Prostate gland (tissue), 2 donors: ENCODE data around the gene ARMH1.
"Not testable (repeated sequence)": the region's sequence is repeated elsewhere in the genome, so short reads cannot be mapped to it uniquely, and the experiment has no call there.

ENCODE experiments used
- POLR2A ChIP-seq: fragments of 450-650 bp; IDR thresholded peaks from one replicate; pipeline ENCODE4 v1.6.1; 2016; ENCODE audit warnings: antibody characterized with exemption, mild to moderate bottlenecking
- POLR2AphosphoS5 ChIP-seq: sonication (generic); formaldehyde crosslinking; IDR thresholded peaks from one replicate; pipeline ENCODE4 v1.6.1; 2017; ENCODE audit warnings: antibody characterized with exemption
- TF ChIP-seq, protein P1 (sequence below), 4 experiments: fragments of 200-600 bp in 2 of 4; fragments of 450-650 bp in 2 of 4; sonication (generic) in 2 of 4; IDR thresholded peaks; 1 replicate in 3 of 4; 2 replicates in 1 of 4; pipeline ENCODE4 v1.5.1; 2016 to 2019; ENCODE audit warnings: antibody characterized with exemption in 4 of 4, mild to moderate bottlenecking in 2 of 4, moderate library complexity in 2 of 4

DNA sequence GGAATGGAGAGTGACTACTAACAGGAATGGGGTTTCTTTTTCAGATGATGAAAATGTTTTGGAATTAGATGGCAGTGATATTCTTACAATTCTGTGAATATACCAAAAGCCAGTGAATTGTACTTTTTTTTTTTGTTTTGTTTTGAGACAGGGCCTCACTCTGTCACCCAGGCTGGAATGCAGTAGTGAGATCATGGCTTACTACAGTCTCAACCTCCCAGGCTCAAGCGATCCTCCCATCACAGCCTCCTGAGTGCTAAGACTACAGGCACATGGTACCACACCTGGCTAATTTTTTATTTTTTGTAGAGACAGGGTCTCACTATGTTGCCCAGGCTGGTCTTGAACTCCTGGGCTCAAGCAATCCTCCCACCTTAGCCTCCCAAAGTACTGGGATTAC, 7.8 kb upstream of the ARMH1 start:
- TF ChIP-seq, protein P1, sequence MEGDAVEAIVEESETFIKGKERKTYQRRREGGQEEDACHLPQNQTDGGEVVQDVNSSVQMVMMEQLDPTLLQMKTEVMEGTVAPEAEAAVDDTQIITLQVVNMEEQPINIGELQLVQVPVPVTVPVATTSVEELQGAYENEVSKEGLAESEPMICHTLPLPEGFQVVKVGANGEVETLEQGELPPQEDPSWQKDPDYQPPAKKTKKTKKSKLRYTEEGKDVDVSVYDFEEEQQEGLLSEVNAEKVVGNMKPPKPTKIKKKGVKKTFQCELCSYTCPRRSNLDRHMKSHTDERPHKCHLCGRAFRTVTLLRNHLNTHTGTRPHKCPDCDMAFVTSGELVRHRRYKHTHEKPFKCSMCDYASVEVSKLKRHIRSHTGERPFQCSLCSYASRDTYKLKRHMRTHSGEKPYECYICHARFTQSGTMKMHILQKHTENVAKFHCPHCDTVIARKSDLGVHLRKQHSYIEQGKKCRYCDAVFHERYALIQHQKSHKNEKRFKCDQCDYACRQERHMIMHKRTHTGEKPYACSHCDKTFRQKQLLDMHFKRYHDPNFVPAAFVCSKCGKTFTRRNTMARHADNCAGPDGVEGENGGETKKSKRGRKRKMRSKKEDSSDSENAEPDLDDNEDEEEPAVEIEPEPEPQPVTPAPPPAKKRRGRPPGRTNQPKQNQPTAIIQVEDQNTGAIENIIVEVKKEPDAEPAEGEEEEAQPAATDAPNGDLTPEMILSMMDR (IDR thresholded peaks at IDR 0.05) = not testable (repeated sequence)
- TF ChIP-seq POLR2A, POLR2AphosphoS5: not testable (repeated sequence)
